Fibroblast of pulmonary artery (primary cell): ENCODE data around the gene SDF4.

Experiments used
- DNase-seq: peaks from one replicate; pipeline ENCODE4 v3.0.0-alpha.2; 2010; ENCODE audit warnings: low read depth
- H3K4me3 ChIP-seq: replicated peaks from 2 replicates; pipeline ENCODE4 v1.5.1; 2011; ENCODE audit warnings: low read depth, mild to moderate bottlenecking, control low read depth, low read length, moderate library complexity
- CTCF ChIP-seq: IDR thresholded peaks from 2 replicates; pipeline ENCODE4 v1.5.1; 2011; ENCODE audit warnings: mild to moderate bottlenecking, control low read depth, low read length, inconsistent platforms; ENCODE audit errors: missing control alignments

The SDF4 gene

GRCh38 chr1:1238702-1239178, 6.9 kb upstream of the SDF4 start:
- no peak for DNase-seq
- TF ChIP-seq CTCF = no peak
- H3K4me3 ChIP-seq = no peak overlapping the region

DNA sequence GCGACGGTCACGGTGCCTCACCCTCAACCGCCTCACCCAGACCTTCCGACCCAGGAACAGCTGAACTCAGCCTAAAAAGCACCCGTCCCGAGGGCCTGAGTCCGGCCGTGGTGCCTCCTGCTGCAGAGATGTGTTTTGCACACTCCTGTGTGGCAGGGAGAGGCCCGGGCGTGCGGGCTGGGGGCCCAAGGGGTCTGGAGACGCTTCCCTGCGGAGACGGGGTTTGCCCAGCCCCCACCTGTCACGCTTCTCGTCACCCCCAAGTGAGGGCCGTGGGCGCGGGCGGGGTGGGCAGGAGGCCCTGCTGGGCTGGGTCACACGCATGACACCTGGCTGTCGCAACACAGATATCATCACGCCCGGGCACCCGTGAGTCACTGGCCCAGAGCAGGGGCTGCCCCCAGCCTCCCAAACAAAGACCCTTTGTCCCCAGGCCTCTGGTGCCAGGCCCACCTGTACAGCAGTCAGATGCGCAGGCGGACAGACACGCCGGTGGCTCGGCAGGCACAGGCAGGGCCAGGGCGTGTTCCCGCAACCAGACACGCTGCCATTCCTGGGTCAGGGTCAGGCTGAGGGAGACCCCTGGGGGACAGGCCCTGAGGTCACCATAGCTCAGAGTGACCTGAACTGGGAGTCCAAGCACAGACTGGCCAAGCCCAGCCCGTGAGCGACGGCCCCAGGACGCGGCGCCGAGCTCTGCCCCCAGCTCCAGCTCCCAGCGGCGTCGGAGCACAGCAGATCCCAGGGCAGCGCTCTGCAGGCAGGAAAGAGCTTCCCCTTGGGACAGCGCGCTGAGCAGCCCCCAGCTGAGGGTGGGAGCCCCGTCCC, 6.3 kb upstream of the SDF4 start:
- DNase-seq = no peak
- no peak for TF ChIP-seq CTCF
- H3K4me3 ChIP-seq = no peak overlapping the region

DNA sequence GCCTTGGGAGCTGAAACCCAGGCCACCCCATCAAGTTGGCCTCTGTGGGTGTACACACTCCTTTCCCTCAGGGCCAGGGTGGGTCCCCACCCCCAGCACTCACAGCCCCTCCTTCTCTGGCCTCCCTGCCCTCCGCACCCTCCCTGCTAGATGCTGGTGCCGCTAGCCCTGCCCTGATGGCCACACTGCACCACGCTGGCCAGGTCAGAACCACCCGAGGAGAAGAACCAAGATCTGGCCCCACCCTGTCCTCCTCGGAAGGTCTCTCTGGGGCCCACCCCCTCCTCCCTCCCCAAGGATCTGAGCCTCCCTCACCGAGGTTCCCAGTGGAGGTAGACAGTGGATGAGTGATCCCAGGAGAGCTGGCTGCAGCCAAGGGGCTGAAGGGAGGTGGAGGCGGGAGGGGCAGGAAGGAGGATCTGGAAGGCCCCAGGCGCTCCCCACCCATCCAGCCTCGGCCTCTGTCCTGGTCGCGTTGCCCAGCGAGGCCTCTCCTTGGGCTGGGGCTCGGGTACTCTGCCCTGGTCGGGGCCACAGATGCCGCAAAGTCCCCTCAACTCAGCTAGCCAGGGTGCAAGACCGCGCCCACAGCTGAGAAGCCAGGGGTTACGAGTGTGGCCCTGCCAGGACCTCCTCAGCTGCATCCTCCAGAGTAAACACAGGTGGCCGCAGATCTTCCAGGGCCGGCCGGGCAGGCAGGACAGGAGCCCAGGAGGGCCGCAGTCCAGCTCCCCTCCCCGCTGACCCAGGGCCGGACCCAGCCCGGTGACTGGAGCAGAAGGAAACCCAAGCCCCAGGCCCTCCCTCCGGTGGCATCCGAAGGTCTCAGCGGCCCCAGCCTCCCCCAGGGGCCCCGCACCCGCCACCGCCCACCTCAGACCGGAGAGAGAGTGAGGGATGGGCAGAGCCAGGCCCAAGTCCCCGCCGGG, 5.4 kb upstream of the SDF4 start:
- H3K4me3 ChIP-seq = no peak overlapping the region
- TF ChIP-seq CTCF = no peak

GRCh38 chr1:1236176-1236763, 4.5 kb upstream of the SDF4 start:
- DNase-seq = no peak
- no peak for TF ChIP-seq CTCF
- no peak overlapping the region for H3K4me3 ChIP-seq

More for the DNA sequence above, 5.4 kb upstream of the SDF4 start:
- DNase-seq = no peak

DNA sequence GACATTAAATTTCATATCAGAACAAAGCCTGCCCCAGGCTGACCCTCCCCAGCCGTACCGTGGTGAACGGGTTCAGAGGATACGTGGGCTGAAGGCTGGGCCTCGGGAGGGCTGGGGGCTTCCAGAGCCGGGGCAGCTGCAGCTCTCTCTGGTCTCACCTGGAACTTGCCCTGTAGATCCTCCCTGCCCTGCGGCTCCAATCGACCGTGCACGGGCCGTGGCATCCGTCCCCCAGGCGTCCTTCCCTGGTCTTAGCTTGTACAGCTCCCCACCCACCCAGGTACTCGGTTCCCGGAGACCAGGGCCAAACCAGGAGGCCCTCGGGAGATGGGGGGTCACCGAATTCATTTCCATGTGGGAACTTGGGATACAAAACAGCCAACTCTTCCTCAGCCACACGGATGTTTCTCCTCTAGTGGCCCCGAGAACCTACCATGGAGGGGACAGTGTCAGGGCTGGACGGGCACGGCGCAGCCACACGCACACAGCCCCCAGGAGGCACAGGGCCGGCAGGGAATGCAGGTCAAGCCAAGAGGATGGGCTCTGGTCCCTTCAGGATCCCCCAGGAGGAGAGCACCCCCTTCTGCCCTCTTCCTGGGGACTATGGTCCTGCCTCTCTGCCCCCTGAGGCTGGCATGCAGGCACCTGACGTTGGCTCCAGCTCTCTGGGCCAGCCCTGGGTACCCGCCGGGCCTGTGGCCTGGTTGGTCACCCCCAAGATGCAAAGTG, 3.4 kb upstream of the SDF4 start:
- no peak for TF ChIP-seq CTCF
- H3K4me3 ChIP-seq = no peak overlapping the region
- no peak for DNase-seq

GRCh38 chr1:1234180-1234808, 2.5 kb upstream of the SDF4 start:
- DNase-seq = no peak
- TF ChIP-seq CTCF = no peak
- H3K4me3 ChIP-seq = no peak overlapping the region
